GM18505 (cell line): ENCODE results near the gene PDE1A.

ENCODE experiments used
- ATAC-seq: cut with Tn5 transposase; IDR thresholded peaks from one replicate; pipeline ENCODE4 v1.9.1; 2021; ENCODE audit not compliant: unreplicated experiment
- POLR2A ChIP-seq: IDR thresholded peaks from 4 replicates; pipeline ENCODE4 v1.6.1; 2011; ENCODE audit warnings: borderline replicate concordance; ENCODE audit not compliant: insufficient read depth, insufficient read length; ENCODE audit errors: extremely low read depth

PDE1A gene

DNA sequence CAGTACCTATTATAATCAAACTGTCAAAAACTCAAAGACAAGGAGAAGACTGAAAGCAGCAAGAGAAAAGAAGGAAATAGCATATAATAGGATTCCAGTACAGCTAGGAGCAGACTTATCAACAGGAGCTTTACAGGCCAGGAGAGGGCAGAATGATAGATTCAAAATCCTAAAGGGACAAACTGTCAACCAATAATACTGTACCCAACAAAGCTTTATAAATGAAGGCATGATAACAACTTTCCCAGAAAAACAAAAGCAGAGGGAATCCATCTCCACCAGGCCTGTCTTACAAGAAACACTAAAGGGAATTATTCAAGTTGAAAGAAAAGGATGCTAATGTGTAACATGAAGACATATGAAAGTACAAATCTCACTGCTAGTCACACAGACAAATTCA, 42.0 kb downstream of the PDE1A start:
- no peak for TF ChIP-seq POLR2A
- ATAC-seq: no peak

DNA sequence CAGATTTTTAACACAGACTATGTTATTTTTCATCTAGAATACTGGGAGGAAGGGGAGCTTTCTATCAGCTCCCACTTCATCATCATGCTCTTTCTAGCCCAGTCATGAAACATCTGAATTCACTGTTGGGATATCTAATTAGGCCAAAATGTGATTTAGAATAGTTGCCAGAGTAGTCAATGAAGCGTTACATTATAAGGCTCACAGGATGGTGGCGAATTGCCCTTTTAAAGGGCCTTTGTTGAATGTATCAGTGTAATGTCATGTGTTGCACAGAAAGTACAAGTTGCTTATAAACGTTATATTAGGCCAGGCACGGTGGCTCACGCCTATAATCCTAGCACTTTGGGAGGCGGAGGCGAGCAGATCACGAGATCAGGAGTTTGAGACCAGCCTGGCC, 45.6 kb downstream of the PDE1A start:
- ATAC-seq: no peak
- no peak for TF ChIP-seq POLR2A

GRCh38 chr2:182379241-182379640, 47.6 kb downstream of the PDE1A start:
- no peak for TF ChIP-seq POLR2A
- no peak for ATAC-seq

DNA sequence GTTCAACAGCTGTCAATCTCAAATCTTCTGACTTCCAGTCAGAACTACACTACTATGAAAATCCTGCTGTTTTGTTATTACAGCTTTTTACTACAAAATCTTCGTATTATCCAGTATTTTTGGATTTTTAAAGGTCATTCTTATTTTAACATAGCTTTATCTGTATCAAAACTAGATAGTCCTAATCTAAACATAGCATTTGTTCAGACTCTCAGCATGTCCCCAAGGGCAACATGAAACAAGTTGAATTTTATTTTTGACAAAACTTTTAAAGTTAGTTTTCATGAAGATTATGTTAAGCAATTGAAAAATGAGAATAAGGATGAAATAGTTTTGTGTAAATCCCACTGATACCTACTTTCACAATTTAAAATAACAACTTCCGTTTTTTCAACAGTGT, 48.1 kb downstream of the PDE1A start:
- no peak for ATAC-seq
- TF ChIP-seq POLR2A: no peak

- TF ChIP-seq POLR2A: no peak
- ATAC-seq: no peak
Observed at GRCh38 chr2:182377467-182377866, 49.4 kb downstream of the PDE1A start.

DNA sequence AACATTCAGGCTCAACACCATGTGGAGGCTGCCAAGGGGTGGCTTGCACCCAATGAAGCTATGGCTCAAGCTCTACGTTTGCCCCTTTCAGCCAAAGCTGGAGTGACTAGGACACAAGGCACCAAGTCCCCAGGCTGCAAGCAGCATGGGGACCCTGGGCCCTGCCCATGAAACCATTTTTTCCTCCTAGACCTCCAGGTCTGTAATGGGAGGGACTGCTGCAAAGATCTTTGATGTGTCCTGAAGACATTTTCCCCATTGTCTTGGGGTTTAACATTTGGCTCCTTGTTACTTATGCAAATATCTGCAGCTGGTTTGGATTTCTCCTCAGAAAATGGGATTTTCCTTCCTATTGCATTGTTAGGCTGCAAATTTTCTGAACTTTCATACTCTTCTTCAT, 51.0 kb downstream of the PDE1A start:
- TF ChIP-seq POLR2A: no peak
- ATAC-seq: no peak

- ATAC-seq: no peak
Observed at GRCh38 chr2:182372661-182373060, 54.2 kb downstream of the PDE1A start.

GRCh38 chr2:182368996-182369395, 57.8 kb downstream of the PDE1A start:
- no peak for ATAC-seq
- TF ChIP-seq POLR2A: no peak

More at GRCh38 chr2:182372661-182373060, 54.2 kb downstream of the PDE1A start:
- no peak for TF ChIP-seq POLR2A

- TF ChIP-seq POLR2A: no peak
- no peak for ATAC-seq
Observed at GRCh38 chr2:182368446-182368845, 58.4 kb downstream of the PDE1A start.

GRCh38 chr2:182367401-182367800, 59.4 kb downstream of the PDE1A start:
- no peak for ATAC-seq
- TF ChIP-seq POLR2A: no peak

- no peak for TF ChIP-seq POLR2A
- no peak for ATAC-seq
Observed at GRCh38 chr2:182366628-182367027, 60.2 kb downstream of the PDE1A start.

GRCh38 chr2:182365855-182366254, 61.0 kb downstream of the PDE1A start:
- no peak for TF ChIP-seq POLR2A
- no peak for ATAC-seq

DNA sequence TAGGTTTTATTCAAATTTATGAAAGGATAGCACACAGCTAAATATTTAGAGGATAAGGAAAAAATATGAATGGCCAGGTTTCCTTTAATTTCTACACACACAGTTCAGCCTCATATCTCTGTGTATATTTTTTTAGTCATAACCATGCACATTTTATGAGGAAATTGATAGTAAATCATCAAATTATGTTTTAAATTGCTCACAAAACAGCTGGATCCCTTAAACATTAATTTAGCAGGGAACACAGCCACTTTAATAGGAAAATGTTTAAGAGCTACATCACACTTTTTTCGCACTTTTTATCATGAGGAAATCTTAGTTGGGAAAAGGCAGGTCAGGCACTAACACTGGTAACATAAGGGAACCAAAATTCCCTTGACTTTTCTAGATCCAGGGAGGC, 65.4 kb downstream of the PDE1A start:
- no peak for TF ChIP-seq POLR2A
- ATAC-seq: no peak

GRCh38 chr2:182360663-182361260, 66.1 kb downstream of the PDE1A start:
- no peak for ATAC-seq
- no peak for TF ChIP-seq POLR2A
